NCI-H1436 (cell line): Measurements from ENCODE around the gene SLC15A4.
"Not testable (repeated sequence)": the region's sequence is repeated elsewhere in the genome, so short reads cannot be mapped to it uniquely, and the experiment has no call there.

Experiments
- DNase-seq: peaks from one replicate; lab custom pipeline; 2025; lab: John Stamatoyannopoulos, UW

Gene SLC15A4

DNA sequence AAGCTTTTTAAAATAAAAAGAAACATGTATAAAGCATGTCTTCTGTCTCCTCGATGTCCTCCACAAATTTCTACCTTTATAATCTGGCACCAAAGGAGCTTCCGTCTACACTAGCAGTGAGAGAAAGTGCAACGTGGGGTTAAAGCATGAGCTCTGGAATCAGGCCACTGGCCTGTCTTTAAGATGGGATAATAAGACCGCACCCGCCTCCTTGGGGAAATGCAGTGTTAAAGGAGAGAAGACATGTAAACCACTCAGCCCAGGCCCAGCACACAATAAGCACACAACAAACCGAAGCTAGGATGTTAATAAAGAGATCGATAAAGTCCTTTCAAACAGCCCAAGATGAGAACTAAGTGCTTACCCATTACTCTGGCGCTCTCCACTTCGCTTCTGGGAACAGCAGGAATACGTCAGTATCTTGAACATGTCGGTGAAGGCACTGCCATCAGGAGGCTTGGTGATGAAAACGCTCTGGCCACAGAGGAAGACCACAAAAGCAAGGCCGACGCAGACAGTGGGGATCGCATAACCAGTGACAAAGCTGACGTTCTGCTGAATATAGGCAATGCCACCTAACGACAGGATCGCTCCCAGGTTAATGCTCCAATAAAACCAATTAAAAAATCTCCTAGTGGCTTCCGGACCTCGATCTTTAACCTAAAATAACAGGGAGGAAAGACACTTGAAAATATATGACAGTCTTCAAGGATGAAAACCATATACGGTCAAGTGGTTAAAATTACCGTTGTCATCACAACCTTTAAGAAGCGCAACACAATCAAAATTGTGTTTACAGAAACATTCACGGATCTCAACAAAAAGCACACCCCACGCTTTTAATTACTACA, 9.1 kb downstream of the SLC15A4 start:
- DNase-seq = no peak

DNA sequence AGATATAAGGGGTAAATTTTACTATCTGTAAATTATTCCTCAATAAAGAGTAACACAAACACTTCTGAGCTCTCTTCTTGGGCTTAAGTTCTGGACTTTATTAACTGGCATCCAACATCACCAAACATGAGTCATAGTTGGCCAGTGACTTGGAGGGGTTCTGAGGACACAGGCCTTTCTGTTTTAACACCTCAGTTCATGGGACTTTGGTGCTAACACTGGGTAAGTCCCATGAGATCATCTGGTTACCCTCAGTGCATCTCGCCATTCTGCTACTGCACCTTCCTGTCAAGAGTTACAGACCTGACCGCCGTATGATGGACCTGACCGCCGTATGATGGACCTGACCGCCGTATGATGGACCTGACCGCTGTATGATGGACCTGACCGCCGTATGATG, 9.9 kb downstream of the SLC15A4 start:
- no peak for DNase-seq

DNA sequence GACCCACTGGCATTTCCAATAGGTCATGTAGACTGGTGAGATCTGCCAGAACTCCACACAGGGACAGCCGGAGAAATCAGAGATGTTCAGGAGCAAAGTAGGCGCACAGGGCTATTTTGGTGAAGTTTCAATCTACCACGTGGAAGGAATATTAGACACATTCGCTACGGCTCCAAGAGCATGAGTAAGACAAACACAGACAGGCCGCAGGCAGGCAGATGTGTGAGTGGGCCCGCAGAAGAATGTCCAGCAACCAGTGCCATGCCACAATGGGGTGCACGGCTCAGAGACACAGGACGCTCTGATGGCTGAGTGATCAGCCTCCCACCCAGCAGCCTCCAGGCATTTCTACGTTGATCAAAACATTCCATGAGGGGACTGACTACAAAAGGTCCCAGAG, 10.4 kb downstream of the SLC15A4 start:
- DNase-seq = no peak

DNA sequence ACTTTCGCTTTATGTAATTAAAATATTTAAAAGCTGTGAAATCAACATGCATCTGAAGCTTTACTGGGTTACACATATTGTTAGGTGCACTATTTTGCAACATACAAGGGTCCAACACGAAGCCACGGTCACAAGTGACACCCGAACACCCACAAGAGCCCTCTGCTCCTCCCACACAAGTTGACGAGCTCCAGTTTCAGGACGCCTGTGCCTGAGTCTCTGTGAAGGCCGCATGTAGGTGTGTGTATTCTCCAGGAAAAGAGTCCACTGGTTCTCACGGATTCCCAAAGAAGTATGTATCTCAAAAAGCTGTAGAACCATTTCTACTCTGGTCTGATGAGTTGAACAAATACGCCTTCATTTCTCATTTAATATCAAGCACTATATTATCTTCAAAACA, 12.0 kb downstream of the SLC15A4 start:
- no peak for DNase-seq

DNA sequence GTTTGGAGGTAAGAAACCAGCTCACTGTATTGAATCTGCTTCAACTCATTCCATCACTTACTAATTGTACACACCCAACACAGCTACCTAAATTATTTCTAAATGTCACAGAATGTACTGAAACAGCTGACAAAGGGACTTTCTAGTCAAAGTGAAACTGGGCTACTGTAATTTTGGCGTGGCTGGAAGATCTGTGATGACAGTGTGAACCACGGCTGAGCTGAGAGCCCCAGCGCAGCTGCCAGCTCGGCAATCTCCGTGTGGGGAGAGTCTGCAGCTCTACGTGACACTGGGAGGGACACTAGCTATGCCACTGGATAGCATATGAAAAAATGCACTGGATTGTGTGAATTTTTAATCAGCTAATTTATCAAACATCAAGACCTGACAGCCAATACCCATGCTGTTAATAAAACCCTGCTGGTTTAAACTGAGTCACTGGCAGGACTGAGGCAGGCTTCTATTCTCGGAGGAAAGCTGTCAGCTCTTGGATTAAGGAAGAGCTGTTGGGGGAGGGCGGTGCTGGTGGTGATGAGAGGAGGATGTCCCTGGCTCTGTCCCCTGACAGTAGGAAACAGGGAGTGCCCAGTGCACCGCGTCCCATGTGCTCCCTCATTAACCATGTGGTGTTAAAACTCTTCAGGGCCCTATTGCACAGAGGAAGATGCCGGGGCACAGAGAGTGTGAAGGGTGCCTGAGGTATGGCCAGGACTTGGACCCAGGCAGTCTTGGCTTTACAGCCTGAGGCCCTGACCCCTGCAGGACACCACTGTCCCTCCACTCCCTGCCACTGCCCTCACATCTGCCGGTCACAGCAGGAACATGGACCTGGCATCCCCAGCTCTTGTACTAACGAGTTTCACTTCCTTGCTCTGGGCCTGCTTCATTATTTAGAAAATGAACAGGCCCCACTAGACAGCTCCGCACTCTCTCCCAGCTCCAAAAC, 13.3 kb downstream of the SLC15A4 start:
- DNase-seq = no peak

DNA sequence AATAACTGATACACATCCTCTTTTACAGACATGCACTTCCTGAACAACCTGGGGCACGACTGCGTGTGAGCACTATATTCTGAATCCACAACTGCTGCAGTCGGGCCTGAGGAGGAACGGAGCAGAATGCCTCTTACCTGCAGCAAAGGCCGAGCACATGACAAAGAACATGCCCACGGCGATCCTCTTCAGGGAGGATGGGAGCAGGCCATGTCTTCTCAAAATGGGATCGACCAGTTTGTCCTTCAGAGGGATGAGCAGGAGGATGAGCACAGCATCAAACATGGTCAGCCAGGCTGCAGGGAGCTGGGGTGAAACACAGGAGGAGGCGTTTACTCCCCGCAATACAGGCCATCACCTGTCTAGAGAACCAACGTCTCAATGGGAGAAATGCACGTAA, 15.1 kb downstream of the SLC15A4 start:
- no peak for DNase-seq

DNA sequence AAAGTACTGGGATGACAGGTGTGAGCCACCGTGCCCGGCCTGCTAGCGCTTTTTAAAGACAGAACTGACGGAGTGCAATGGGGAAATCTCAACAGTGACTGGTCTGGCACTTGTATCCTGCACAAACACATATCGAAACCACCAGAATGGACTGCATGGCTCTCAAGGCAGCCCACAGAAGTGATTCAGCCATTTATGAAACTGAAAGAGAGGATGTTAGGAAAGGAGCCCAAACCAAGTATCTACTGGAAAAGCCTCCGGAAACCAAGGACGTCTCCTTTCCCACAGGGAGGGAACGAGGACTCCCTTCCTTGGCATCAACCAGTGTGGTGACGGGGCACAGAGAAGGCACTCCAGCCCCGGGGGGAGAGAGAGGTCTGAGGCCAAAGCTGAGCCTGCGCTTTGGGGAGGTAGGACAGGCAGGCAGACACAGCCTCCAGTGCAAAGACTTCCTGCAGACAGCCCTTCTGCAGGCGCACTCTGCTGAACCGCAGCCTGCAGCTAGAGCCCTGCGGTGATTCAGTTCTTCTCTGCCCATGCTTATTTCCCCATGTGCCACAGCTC, 16.5 kb downstream of the SLC15A4 start:
- no peak for DNase-seq

DNA sequence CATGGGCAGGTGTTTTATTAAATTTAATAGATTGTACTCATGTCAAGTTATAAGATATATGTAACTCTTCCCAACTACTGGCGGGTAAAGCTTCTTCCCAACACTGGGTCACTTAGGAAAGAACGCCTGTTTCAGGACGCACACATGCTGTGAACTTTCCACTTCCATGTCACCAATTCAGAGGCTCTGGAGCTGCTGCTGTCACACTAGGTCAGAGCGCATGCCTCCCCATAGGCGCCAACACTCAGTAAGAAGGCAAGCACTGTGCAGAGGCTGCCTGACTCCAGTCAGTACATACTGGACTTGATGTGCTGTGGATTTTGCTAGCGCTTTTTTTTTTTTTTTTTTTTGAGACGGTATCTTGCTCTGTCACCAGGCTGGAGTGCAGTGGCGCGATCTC, 17.2 kb downstream of the SLC15A4 start:
- no peak for DNase-seq

DNA sequence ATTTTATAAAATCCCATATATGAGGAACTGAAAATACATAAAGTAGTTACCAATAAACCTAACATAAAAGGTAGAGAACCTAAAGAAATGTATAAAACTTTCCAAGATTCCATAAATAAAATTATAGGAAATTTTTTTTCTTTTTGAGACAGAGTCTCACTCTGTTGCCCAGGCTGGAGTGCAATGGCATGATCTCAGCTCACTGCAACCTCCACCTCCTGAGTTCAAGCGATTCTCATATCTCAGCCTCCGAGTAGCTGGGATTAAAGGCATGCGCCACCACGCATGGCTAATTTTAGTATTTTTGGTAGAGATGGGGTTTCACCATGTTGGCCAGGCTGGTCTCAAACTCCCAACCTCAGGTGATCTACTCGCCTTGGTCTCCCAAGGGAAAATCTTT, 18.4 kb downstream of the SLC15A4 start:
- DNase-seq = not testable (repeated sequence)

DNA sequence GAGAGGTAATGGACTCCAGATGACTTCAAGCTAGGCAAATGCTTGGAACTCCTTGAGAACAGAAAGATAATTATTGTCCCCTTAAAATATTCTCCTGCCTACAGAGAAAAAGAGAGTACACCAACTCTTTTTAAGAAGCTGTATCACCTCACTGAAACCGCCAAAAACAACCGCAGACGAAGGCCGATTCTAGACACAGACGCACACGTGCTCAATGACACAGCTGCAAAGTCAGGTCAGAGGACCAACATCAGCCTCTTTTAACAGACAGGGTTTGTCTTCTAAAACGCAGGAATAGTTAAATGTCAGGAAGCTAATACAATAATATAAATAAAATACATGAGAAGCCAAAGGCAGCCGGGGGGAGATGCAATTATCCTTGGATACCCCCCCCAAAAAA, 19.0 kb downstream of the SLC15A4 start:
- DNase-seq = no peak

DNA sequence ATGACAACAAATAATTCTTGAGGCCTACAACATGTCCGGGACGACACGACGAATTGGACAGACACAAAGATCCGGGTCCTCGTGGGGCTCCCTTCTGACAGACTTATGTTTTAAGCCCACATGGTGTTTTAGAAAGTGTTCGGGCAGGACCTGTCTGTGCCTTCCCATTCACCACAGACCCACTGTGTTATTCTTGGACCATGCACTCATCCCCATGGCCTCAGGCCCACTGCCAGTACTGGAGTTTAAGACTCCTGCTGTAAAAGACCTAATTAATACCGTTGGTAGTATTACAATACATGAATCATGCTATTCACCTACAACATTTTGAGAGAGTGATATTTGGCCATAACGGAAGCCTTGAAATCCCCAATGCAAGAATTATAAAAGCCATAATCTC, 20.0 kb downstream of the SLC15A4 start:
- no peak for DNase-seq

DNA sequence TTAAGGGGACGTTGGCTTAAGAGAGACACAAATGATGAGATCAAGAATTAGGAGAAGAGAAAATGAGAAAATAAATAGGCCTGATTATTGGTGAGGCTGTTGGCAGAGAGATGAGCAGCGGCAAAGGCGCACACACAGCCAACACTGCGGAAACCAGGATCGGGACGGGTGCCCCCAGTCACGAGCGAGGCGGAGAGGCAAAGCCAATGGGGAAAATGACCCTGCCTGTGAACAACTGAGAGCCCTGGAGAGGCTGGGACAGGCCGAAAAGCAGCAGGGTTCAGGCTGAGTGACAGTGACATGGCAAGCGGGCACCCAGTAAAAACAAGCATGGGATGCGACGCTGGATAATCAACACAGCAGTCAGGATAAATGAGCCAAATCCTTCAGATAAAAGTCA, 21.0 kb downstream of the SLC15A4 start:
- DNase-seq = no peak

DNA sequence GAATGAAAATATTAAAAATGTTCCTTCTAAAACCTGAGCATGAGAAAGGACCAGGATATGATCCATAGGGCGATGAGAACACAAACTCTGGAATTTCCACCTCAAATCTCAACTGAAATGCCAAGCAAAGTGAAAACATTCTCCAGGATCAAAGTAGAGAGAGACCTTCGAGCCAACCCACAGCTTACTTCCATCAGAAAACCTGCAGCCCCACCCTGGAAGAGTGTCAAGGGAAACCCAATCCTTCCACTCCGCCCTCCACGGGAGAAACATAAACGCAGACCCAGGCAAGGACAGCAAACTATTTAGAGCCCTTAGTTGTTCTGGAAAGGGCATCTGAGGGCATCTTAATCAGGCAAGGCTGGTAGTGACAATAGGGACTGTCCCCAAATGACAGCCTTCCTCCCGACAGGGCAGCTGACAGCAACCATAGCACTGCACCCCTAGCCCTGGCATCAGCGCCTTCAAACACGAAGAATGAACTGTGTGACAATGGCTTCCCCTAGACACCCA, 21.8 kb downstream of the SLC15A4 start:
- DNase-seq = no peak

DNA sequence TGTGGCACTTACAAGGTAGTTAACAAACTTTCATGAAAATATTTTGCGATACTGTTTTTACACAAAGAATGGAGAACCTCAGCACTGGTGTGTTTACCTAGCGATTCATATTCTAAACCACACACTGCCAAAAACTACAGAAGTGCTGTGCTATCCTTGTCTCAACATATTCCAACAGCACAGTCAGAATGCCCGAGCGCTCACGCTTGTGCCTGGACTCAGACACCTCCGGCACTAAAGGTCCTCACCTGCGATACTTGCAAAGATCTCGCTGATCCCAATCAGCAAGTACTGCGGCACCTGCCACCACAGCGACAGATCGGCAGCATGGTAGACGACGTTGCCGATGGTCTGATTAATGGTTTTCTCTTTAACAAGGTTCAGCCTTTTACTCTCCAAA, 23.2 kb downstream of the SLC15A4 start:
- DNase-seq = no peak

DNA sequence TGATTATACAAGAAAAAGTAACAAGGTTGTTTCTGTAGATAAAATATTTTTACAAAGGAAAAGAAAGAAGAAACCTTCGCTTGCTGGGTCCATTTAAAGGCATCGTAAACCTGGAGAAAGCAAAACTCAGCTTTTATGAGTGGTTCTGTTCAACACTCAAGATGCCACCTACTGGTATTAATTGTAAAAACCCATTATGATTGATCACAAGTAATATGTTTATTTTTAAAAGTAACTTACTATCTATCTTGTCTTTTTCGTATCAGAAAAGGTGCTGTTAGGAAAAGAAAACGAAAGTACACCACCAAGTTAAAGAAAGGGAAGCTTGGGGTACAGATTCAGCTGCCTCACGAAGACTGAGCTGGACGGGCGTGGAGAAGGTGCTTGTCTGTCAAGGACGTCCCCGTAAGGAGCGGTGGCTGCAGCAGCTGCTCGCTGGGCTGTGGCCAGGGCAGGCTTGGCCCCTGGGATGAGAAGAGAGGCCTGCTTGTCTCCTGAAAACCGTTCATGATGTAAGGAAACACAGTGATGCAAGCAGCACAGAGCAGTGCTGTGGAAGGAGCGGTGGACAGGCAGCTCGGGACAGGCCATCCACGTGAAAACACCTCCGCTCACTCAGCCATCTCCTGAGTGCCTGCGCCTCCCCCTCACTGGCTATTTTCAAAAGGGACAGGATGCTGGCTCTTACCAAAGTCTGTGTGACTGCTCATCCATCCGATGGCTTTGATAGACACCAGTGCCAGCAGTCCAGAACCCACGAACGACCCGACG, 25.0 kb downstream of the SLC15A4 start:
- DNase-seq = no peak

DNA sequence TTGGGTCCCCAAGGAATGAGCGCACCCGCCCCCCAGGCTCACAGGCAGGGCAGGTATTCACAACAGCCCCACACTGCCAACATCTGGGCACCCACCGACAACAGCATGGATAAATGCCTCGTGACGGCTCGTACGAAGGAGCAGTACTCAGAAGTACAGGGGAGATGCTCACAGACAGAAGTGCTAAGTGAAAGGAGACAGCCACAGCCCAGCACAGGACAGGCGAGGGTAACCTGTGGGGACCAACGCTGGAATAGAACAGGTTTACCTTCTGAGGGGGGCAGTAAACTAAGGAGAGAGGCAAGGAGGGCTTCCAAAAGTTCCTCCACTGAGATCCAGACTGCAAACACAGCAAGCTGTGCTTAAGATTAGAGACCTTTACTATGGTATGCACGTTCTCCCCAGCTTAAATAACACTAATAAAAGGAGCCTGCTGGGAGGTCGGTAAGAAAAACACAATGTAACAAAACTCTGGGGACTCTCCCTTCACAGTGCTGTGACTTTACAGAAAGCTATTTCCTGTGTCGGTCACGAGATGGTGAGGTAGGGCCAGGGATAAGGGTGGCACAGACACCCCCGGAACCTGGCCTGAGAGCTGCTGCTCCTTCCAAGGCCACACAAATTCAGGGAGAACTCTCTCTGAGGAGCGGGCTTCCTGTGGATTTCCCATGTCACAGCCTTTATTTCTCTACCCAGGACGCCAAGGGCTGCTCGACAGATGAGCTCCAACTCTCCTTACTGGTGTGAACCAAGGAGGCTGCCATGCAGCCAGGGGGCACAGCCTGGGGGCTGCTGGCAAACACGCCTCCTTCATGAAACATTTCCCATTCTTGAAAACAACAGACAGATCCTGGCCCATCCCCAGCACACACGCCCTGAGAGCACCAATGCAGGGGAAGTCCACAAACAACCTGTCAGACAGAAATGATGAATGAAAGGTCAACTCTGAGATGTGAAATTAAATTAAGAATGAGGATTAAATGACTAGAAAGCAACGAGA, 26.3 kb downstream of the SLC15A4 start:
- DNase-seq = no peak

DNA sequence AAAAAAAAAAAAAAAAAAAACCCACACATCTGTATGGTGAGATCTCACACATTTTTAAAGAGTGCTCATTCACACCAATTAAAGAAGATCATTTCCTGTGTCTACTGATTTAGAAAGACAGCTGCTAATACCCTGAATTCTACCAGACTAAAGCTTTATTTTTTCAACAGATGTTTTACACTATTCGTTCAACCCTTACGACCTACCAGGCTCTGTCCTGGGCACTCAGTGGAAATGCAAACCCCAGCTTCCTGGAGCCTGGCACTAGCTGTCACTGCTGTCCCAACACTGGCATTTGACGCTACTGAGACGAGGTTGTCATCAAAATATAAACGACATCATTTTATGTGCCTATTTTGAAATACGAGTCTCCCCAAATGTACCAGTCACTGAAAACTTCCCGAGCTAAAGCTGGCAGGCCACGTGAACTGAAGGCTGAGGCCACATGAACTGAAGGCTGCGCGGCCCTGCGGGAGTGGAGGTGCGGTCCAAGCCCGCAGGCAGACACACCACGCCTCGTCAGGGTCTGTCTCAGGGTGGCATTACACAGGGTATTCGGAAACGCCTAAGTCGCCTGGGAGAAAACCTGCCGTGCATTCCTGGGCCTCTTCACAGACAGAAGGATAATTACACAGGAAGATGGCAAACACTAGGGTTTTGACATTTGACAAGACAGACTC, 27.2 kb downstream of the SLC15A4 start:
- DNase-seq = no peak

DNA sequence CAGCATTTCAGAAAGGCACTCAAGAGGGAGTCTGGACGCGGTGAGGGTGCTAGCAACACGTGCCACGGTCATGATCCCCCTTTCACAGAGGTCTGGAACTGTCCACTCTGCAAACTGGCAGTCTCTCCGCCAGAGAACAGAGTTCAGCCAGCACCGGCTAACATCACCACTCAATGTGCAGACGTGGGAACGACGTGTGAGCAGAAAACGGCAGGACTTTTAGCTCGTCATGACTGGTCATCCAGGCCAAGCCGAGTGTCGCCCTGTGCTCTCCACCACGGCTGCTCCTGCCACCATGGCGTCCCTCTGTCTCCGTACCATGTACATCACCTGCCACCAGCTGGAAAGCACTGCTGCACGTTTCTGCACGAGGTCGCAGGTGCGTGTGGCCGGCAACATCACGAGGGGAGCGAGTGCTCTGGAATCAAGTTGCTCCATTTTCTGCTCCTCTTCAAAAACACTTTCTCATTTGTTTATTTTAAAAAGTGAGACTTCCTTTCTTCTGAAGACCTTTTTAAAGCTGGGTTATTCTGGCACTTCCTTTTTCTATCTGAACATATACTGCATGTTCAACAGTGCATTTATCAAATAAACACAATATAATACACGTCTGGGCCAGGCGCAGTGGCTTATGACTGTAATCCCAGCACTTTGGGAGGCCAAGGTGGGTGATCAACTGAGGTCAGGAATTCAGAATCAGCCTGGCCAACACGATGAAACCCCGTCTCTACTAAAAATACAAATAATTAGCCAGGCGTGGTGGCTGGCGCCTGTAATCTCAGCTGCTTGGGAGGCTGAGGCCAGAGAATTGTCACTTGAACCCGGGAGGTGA, 28.0 kb downstream of the SLC15A4 start:
- no peak for DNase-seq
